ENCODE data around the gene NUB1.
"Not testable (repeated sequence)": the region's sequence is repeated elsewhere in the genome, so short reads cannot be mapped to it uniquely, and the experiment has no call there.

Gene NUB1

DNA sequence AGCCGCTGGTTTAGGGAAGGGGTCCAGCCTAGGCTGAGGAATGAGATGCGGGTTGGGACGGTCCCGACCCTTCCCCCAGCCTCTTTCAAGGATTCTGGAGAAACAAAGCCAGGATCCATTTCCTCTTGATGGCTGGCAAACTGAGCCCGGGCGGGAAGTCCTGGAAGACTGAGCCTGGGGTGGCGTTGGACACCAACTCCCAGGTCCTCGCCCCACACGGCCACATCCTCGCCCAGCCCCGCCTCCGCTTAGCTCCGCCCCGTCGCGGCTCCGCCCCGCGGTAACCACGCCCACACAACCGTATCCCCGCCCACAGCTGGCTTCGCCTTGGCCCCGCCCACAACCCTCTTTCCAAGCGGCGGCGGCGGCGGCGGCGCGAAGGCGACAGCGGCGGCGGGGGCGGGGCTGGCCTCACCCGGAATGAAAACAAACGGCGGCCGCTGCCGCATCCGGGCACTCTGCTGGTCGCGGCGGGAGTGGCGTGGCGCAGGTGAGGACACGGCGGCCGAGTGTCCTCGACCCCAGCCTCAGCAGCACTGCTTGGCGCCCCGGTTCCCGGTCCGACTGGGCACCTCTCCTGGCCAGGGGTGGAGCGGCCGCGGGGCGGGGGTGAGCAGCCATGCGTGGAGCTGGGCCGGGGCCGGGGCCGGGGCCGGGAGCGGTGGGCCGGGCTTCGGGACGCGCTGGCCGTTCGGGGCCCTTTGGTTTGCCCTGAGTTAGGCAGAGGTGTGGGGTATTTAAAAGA is at the start of gene NUB1:
TSS of gene NUB1 (plus strand) at position 456 of the 745 bp plus-strand sequence. CDS start 3,538 bp downstream, outside the sequence.
- peak; percentile 87 to 90 for DNase-seq (ENCODE audit: low read depth in 2 of 2)

GRCh38 chr7:151292850-151293249 is 48.8 kb upstream of the NUB1 start:
- DNase-seq (ENCODE audit: low read depth in 2 of 2) = no peak

- DNase-seq (ENCODE audit: low read depth in 2 of 2) = no peak
Measured at GRCh38 chr7:151296202-151296992, 45.2 kb upstream of the NUB1 start.

GRCh38 chr7:151298765-151299164 is 42.8 kb upstream of the NUB1 start:
- no peak for DNase-seq (ENCODE audit: low read depth in 2 of 2)

- no peak for DNase-seq (ENCODE audit: low read depth in 2 of 2)
Measured at GRCh38 chr7:151299530-151299929, 42.1 kb upstream of the NUB1 start.

DNA sequence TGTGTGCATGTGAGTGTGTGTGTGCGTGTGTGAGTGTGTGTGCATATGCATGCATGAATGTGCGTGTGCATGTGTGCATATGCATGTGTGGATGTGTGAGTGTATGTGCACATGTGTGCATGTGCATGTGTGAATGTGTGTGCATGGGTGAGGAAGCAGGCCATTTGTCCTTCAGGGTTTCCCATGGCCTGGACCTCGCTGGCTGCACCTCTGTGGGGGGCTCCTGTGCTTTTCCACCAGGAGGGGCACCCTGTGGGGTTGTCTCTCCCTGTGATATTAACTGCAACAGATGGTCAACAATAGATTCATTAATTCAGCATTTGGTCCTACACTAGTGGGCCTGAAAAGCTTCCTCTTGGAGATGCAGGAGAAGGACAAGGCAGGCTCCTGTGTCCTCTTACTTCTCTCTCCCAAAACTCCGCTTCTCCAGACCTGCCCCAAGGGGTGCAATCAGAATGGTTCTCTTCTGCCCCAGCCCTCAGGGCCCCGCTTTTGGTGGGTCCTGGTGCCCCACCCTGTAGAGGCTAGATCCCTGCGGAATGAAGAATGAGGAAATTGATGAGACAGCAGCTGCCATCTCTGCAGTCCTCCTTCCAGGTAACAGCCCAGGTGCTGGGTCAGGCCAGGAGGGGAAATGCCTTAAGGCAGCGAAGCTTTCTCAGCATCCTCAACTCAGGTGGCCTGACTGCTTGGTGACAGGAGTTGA is 41.5 kb upstream of the NUB1 start:
- no peak for DNase-seq (ENCODE audit: low read depth in 2 of 2)

- DNase-seq (ENCODE audit: low read depth in 2 of 2) = no peak
Measured at GRCh38 chr7:151301471-151302462, 39.8 kb upstream of the NUB1 start.

DNA sequence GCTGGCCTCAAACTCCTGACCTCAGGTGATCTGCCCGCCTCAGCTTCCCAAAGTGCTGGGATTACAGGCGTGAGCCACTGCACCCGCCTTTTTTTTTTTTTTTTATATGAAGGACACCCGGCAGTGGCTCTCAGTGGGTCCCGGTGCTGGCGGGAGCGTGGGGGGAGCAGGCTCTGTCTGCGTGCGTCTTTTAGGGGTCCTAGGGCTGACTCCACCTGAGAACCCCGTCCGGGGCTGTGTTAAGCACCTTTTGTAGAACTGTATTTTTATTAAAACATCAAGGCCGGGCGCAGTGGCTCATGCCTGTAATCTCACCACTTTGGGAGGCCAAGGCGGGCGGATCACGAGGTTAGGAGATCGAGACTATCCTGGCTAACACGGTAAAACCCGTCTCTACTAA is 37.4 kb upstream of the NUB1 start:
- DNase-seq (ENCODE audit: low read depth in 2 of 2) = not testable (repeated sequence)

- DNase-seq (ENCODE audit: low read depth in 2 of 2) = no peak
Measured at GRCh38 chr7:151304856-151305255, 36.8 kb upstream of the NUB1 start.

DNA sequence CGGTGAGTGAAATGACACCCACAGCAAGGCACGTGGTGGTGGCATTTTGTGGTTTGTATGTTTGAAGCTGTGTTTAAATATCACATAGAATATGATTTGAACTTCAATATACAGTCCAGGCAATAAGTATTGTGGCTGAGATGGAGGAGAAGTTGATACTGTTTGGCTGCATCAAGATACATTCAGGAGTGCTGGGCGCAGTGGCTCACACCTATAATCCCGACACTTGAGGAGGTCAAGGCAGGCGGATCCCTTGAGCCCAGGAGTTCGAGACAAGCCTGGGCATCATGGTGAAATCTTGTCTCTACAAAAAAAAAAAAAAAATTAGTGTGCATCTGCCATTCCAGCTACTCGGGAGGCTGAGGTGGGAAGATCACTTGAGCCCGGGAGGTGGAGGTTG is 35.2 kb upstream of the NUB1 start:
- no peak for DNase-seq (ENCODE audit: low read depth in 2 of 2)

DNA sequence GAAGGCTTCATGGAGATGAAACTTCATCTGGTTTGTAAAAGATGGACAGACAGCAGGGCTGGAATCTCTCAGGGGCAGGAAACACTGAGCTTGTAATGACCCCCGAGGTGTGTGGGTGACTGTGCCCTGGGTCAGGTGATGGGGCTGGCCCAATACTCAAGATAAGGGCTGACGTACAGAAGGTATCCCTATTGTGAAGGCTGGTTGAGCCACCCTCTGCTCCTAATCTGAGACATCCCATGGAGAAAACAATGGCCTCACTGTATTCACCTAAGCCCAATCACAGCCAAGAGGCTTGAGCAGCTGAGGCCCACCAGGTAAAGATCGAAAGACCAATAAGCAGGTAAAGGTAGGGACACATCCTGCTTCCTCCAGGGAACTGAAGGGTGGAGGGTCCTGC is 34.8 kb upstream of the NUB1 start:
- DNase-seq (ENCODE audit: low read depth in 2 of 2) = no peak

DNA sequence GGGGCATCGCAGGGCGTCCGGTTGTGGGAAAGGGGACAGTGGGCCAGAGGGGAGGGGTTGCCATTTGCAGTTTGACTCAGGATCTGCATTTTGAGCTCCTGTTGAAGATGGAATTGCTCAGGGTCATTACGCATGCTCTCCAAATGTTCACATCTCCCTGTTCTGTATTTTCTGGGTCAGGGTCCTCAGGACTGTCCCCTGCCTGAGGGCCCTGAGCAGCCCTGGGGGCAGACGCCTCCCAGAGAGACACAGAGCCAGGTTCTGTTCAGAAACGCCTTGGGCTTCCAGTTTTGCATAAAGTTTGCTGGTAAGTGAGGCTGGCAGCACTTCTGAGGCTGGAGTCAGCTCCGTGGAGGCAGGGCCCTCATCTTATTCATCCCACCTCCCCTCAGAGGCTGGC is 34.1 kb upstream of the NUB1 start:
- DNase-seq (ENCODE audit: low read depth in 2 of 2) = no peak

GRCh38 chr7:151308256-151308655 is 33.4 kb upstream of the NUB1 start:
- no peak for DNase-seq (ENCODE audit: low read depth in 2 of 2)

DNA sequence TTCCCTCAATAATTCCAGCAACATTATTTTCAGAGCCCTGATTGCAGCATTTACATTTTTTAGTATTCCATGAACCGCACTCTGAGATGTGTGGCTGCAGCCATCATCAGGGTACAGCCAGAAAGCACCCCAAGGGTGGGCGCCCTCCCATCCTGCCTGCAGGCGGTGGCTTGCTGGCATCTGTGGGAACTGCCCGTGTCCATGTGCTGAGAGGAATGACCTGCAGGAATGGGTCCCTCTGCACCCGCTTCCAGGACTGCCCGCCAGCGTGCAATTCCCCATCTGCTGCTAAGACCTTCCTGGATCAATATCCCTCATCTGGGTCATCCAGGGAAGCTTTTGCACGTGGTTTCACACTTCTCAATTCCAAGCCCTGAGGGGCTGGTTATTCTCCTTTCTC is 32.8 kb upstream of the NUB1 start:
- no peak for DNase-seq (ENCODE audit: low read depth in 2 of 2)

DNA sequence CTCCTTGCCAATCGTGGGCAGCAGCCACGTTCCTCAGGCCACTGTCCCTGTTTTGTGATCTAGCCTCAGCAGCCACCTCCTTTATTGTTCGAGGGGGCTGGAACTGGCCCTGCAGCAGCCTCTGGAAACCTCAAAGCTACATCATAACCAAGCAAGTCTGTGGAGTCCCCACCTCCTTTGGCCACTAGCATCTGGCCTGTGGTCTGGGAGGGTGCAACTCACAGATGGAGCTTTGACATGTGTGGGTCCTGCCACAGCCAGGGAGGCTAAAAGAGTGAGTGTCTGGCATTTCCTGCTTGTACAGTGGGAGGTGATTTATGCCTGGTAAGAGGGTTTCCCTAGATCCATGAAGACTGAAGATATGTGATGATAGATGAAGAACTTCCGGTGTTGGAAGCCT is 32.3 kb upstream of the NUB1 start:
- no peak for DNase-seq (ENCODE audit: low read depth in 2 of 2)

- no peak for DNase-seq (ENCODE audit: low read depth in 2 of 2)
Measured at GRCh38 chr7:151310578-151310977, 31.0 kb upstream of the NUB1 start.

DNA sequence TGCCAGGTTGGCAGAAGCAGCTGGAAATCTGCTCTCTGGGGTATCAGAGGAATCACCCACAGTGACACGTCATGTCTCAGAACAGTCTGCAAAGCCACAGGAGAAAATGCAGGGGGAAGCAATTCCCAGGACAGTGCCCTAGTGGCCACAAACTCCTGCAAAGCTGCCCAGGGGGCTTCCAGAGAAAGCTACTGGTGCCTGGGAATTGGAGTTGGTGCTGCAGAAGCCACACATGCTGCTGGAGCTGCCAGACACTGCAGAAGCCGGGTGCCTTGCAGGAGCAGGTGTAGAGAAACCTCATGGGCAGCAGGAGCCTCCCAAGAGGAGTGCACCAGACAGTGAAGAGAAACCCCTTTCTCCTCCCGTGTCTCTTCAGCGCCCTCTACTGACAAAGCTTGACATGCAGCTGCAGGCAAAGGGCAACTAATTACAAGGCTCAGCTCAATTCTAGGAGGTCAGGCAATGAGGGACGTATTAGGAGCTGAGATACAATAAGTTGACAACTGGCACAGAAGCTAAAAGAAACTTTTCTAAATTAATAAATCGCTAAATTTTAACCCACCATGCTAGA is 30.2 kb upstream of the NUB1 start:
- DNase-seq (ENCODE audit: low read depth in 2 of 2) = peak in 1 of 2 experiments; percentile 33

- DNase-seq (ENCODE audit: low read depth in 2 of 2) = no peak
Measured at GRCh38 chr7:151312356-151312755, 29.3 kb upstream of the NUB1 start.

- DNase-seq (ENCODE audit: low read depth in 2 of 2) = no peak
Measured at GRCh38 chr7:151312831-151313809, 28.5 kb upstream of the NUB1 start.

DNA sequence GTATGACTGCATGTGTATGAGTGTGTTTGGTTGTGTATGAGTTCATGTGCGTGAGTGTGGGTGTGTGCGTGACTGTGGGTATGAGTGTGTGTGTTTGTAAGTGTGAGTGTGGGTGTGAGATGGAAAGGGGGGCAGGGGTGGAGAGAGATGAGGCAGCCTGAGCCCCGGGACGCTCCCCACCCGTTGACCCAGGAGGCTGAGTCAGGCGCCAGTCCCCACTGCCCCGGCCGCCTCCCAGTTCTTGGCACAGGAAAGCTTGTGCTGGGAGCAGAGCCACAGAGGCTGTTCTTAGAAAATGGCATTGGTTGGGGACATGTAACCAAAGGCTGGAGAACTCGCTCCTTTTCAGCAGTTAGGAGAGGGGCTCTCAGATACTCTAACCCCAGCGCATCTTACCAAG is 27.8 kb upstream of the NUB1 start:
- no peak for DNase-seq (ENCODE audit: low read depth in 2 of 2)
